ENCODE measurements around the gene PLEK.

The PLEK gene

GRCh38 chr2:68362749-68363148, 2.3 kb upstream of the PLEK start:
- TF ChIP-seq CTCF (IDR thresholded peaks at IDR 0.05; ENCODE audit: control extremely low read depth, extremely low read depth, low read depth, missing control alignments) = no peak
- ChIA-PET CTCF (interaction anchor here (0.8 to 4.3 kb wide), 6 partner anchors 10 to 79 kb away, joined by 3 to 30 read pairs (median 4); no protein-coding TSS in a partner anchor), POLR2A (no interaction called here)
- no peak for DNase-seq (ENCODE audit: extremely low spot score)

DNA sequence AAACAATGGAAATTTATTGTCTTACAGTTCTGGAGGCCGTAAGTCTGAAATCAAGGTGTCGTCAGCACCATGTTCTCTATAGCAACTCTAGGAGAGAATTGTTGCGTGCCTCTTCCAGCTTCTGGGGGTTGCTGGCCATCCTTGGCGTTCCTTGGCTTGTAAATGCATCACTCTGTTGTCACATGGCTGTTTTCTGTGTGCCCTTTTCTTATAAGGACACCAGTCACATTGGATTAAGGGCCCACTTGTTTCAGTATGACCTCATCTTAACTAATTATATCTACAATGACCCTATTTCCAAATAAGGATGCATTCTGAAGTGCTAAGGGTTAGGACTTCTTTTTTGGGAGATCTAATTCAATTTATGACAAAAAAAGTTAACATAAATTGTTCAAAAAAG, 1.4 kb upstream of the PLEK start:
- CTCF ChIA-PET = interaction anchor here (1.1 to 4.3 kb wide), 3 partner anchors 18 to 78 kb away, joined by 3 to 30 read pairs (median 7); no protein-coding TSS in a partner anchor
- POLR2A ChIA-PET = no interaction called here
- no peak for TF ChIP-seq CTCF (IDR thresholded peaks at IDR 0.05; ENCODE audit: control extremely low read depth, extremely low read depth, low read depth, missing control alignments)
- DNase-seq (ENCODE audit: extremely low spot score) = no peak

- peak; percentile 34 for DNase-seq (ENCODE audit: extremely low spot score)
- ChIA-PET CTCF (interaction anchor here (1.0 to 2.8 kb wide), 5 partner anchors 10 to 170 kb away, joined by 3 to 22 read pairs (median 4); no protein-coding TSS in a partner anchor), POLR2A (no interaction called here)
- TF ChIP-seq CTCF (IDR thresholded peaks at IDR 0.05; ENCODE audit: control extremely low read depth, extremely low read depth, low read depth, missing control alignments) = no peak
Observed at GRCh38 chr2:68366083-68366560, 1.0 kb downstream of the PLEK start.

GRCh38 chr2:68367953-68368653, 3.0 kb downstream of the PLEK start:
- no peak for TF ChIP-seq CTCF (IDR thresholded peaks at IDR 0.05; ENCODE audit: control extremely low read depth, extremely low read depth, low read depth, missing control alignments)
- no peak for DNase-seq (ENCODE audit: extremely low spot score)
- CTCF ChIA-PET = interaction anchor here (0.8 to 2.5 kb wide), 4 partner anchors 8 to 76 kb away, joined by 3 to 6 read pairs (median 4); no protein-coding TSS in a partner anchor

GRCh38 chr2:68368654-68369336, 3.7 kb downstream of the PLEK start:
- POLR2A ChIA-PET = no interaction called here
- CTCF ChIA-PET = interaction anchor here (2.5 kb wide), 1 partner anchor 11 kb away, joined by 6 read pairs; no protein-coding TSS in a partner anchor
- no peak for DNase-seq (ENCODE audit: extremely low spot score)
- no peak for TF ChIP-seq CTCF (IDR thresholded peaks at IDR 0.05; ENCODE audit: control extremely low read depth, extremely low read depth, low read depth, missing control alignments)

More at GRCh38 chr2:68367953-68368653, 3.0 kb downstream of the PLEK start:
- POLR2A ChIA-PET = no interaction called here

GRCh38 chr2:68369337-68369734, 4.3 kb downstream of the PLEK start:
- ChIA-PET POLR2A (no interaction called here), CTCF (interaction anchor here (2.5 kb wide), 1 partner anchor 11 kb away, joined by 6 read pairs; no protein-coding TSS in a partner anchor)
- DNase-seq (ENCODE audit: extremely low spot score) = no peak
- TF ChIP-seq CTCF (IDR thresholded peaks at IDR 0.05; ENCODE audit: control extremely low read depth, extremely low read depth, low read depth, missing control alignments) = no peak

All from GM10248 (cell line).